PC-3 (cell line): Measurements from ENCODE around the gene CFAP20DC.

Experiments
- EZH2 ChIP-seq: fragments of 300-600 bp; sonication (generic); IDR thresholded peaks from one replicate; pipeline ENCODE4 v1.6.1; 2017; ENCODE audit warnings: antibody characterized with exemption, mild to moderate bottlenecking, low read length; ENCODE audit not compliant: unreplicated experiment
- TF ChIP-seq, protein P1 (sequence below): fragments of 300-600 bp; sonication (generic); conservative IDR thresholded peaks from 2 replicates; pipeline ENCODE4 v1.5.1; 2017; ENCODE audit warnings: antibody characterized with exemption, low read depth, mild to moderate bottlenecking, low read length

GRCh38 chr3:59006634-59007517 lies 42.9 kb downstream of the CFAP20DC start:
- TF ChIP-seq, protein P1, sequence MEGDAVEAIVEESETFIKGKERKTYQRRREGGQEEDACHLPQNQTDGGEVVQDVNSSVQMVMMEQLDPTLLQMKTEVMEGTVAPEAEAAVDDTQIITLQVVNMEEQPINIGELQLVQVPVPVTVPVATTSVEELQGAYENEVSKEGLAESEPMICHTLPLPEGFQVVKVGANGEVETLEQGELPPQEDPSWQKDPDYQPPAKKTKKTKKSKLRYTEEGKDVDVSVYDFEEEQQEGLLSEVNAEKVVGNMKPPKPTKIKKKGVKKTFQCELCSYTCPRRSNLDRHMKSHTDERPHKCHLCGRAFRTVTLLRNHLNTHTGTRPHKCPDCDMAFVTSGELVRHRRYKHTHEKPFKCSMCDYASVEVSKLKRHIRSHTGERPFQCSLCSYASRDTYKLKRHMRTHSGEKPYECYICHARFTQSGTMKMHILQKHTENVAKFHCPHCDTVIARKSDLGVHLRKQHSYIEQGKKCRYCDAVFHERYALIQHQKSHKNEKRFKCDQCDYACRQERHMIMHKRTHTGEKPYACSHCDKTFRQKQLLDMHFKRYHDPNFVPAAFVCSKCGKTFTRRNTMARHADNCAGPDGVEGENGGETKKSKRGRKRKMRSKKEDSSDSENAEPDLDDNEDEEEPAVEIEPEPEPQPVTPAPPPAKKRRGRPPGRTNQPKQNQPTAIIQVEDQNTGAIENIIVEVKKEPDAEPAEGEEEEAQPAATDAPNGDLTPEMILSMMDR = no peak
- no peak for TF ChIP-seq EZH2
